GM12878 (cell line): ENCODE data around the gene UBAC2. TPM values are rescaled to one million over a fixed set of nuclear protein-coding genes. Genes with fewer than 3 reads are reported as not detected.

Experiments
- ATF7 ChIP-seq: fragments of 450-650 bp; IDR thresholded peaks from 2 replicates; pipeline ENCODE4 v1.6.1; 2016; ENCODE audit warnings: low read depth, mild to moderate bottlenecking
- BCL3 ChIP-seq: IDR thresholded peaks from 2 replicates; pipeline ENCODE4 v1.6.1; 2011; ENCODE audit warnings: borderline replicate concordance, low read depth, mild to moderate bottlenecking, moderate library complexity, low read length; ENCODE audit not compliant: insufficient read depth, poor library complexity, severe bottlenecking
- CBFB ChIP-seq: IDR thresholded peaks from 2 replicates; pipeline ENCODE4 v1.6.1; 2016; ENCODE audit warnings: antibody characterized with exemption, low read depth
- CHD2 ChIP-seq: IDR thresholded peaks from 2 replicates; pipeline ENCODE4 v1.6.1; 2011; ENCODE audit warnings: low read depth, low read length, improper control_type of control experiment, borderline replicate concordance
- CREM ChIP-seq: IDR thresholded peaks from 2 replicates; pipeline ENCODE4 v1.6.1; 2014; ENCODE audit warnings: antibody characterized with exemption, low read depth
- EED ChIP-seq: sonication (generic); IDR thresholded peaks from 2 replicates; pipeline ENCODE4 v1.6.1; 2016; ENCODE audit warnings: antibody characterized with exemption, low read depth
- EP300 ChIP-seq, 2 experiments: fragments of 150-350 bp in 1 of 2; IDR thresholded peaks; 2 replicates each; pipeline ENCODE4 v1.6.1; 2011 to 2012; ENCODE audit warnings: low read depth in 2 of 2, low read length in 2 of 2, borderline replicate concordance in 1 of 2, improper control_type of control experiment in 1 of 2, inconsistent platforms in 1 of 2; ENCODE audit not compliant: control insufficient read depth in 1 of 2
- ETV6 ChIP-seq, 2 experiments: fragments of 450-650 bp in 1 of 2; IDR thresholded peaks in 1 of 2; conservative IDR thresholded peaks in 1 of 2; 2 replicates each; pipeline ENCODE4 v1.6.1; 2014; ENCODE audit warnings: antibody characterized with exemption in 1 of 2, borderline replicate concordance in 1 of 2, low read depth in 1 of 2, mild to moderate bottlenecking in 1 of 2, moderate library complexity in 1 of 2
- IKZF1 ChIP-seq: fragments of 450-650 bp; conservative IDR thresholded peaks from 2 replicates; pipeline ENCODE4 v1.6.1; 2017; ENCODE audit warnings: antibody characterized with exemption, mild to moderate bottlenecking
- IRF4 ChIP-seq: IDR thresholded peaks from 2 replicates; pipeline ENCODE4 v1.6.1; 2011; ENCODE audit warnings: low read depth, low read length
- JUNB ChIP-seq: IDR thresholded peaks from 2 replicates; pipeline ENCODE4 v1.6.1; 2016; ENCODE audit warnings: antibody characterized with exemption, mild to moderate bottlenecking
- MEF2B ChIP-seq: fragments of 450-650 bp; IDR thresholded peaks from 2 replicates; pipeline ENCODE4 v1.6.1; 2018; ENCODE audit warnings: mild to moderate bottlenecking, moderate library complexity; ENCODE audit not compliant: partially characterized antibody, poor library complexity, severe bottlenecking
- NFIC ChIP-seq: IDR thresholded peaks from 2 replicates; pipeline ENCODE4 v1.6.1; 2012; ENCODE audit warnings: low read depth, mild to moderate bottlenecking, inconsistent platforms, low read length, moderate library complexity
- NR2F1 ChIP-seq: fragments of 450-650 bp; conservative IDR thresholded peaks from 2 replicates; pipeline ENCODE4 v1.6.1; 2017; ENCODE audit warnings: mild to moderate bottlenecking
- PAX5 ChIP-seq: IDR thresholded peaks from 2 replicates; pipeline ENCODE4 v1.6.1; 2011; ENCODE audit warnings: low read depth, low read length, borderline replicate concordance
- RELB ChIP-seq: fragments of 450-650 bp; IDR thresholded peaks from 2 replicates; pipeline ENCODE4 v1.6.1; 2017; ENCODE audit warnings: low read depth, mild to moderate bottlenecking, moderate library complexity
- RUNX3 ChIP-seq: IDR thresholded peaks from 2 replicates; pipeline ENCODE4 v1.6.1; 2012; ENCODE audit warnings: low read length, inconsistent platforms
- TCF3 ChIP-seq: IDR thresholded peaks from 2 replicates; pipeline ENCODE4 v1.6.1; 2012; ENCODE audit warnings: low read depth, mild to moderate bottlenecking, low read length, borderline replicate concordance; ENCODE audit not compliant: insufficient read depth
- ZBED1 ChIP-seq: IDR thresholded peaks from 2 replicates; pipeline ENCODE4 v1.6.1; 2016; ENCODE audit warnings: borderline replicate concordance
- ZBTB4 ChIP-seq: fragments of 450-650 bp; formaldehyde crosslinking; IDR thresholded peaks from 2 replicates; pipeline ENCODE4 v1.4.0; 2022; ENCODE audit warnings: mild to moderate bottlenecking, moderate library complexity
- ZNF274 ChIP-seq: IDR thresholded peaks from one replicate; pipeline ENCODE4 v1.8.0; 2011; ENCODE audit not compliant: insufficient read length, insufficient read depth
- polyA plus RNA-seq, 11 experiments: library from polyadenylated mRNA; depleted of rRNA in 4 of 11; unstranded in 6 of 11; stranded (reverse) in 5 of 11; fragments of >200 nt; fragmentation: Nextera tagmentation in 4 of 11; fragmentation: Illumina TruSeq in 1 of 11; extraction: Ambion mirVana in 4 of 11; extraction: Trizol in 1 of 11; gene quantifications; 1 replicate in 1 of 11; 2 replicates in 10 of 11; pipeline versions ENCODE4 v1.2.1 to v1.2.3, GENCODE V29; 2011 to 2016; ENCODE audit warnings: inconsistent platforms in 2 of 11, missing spikeins in 2 of 11, low read depth in 1 of 11
- total RNA-seq, 4 experiments: library from RNA; depleted of rRNA in 3 of 4; stranded (reverse); fragments of >200 nt in 3 of 4; fragmentation: Illumina TruSeq in 1 of 4; extraction: Trizol in 1 of 4; gene quantifications; 2 replicates each; pipeline versions ENCODE4 v1.2.1 to v1.2.3, GENCODE V29; 2013 to 2021

UBAC2 gene
- total and polyA plus RNA-seq, 10 of the 15 experiments (the other 5 are each of a cell fraction or from before 2014, with no cell fraction given), result 3.0 to 54.6 (median 17.4) TPM

- peak; percentile 74 for TF ChIP-seq IKZF1
- 0 out of 2 replicates have a peak, but pooled peaks have one; percentile 28 for TF ChIP-seq RELB
- TF ChIP-seq BCL3, result peak; percentile 76
- TF ChIP-seq MEF2B, result peak; percentile 66
- TF ChIP-seq ZNF274, result no peak
- peak; percentile 43; the same call in 1 of the 2 replicates for TF ChIP-seq CREM
- TF ChIP-seq ETV6 (conservative IDR thresholded peaks at IDR 0.05 in 1 of 2, IDR thresholded peaks at IDR 0.05 in 1 of 2; ENCODE audit: borderline replicate concordance in 1 of 2, low read depth in 1 of 2), result peak in 1 of 2 experiments; percentile 40; a peak in 1 of 4 replicates
- peak; percentile 66; the same call in 1 of the 2 replicates for TF ChIP-seq NFIC
- TF ChIP-seq CHD2, result no peak
- TF ChIP-seq RUNX3, result peak; percentile 97
- peak; percentile 67; the same call in 1 of the 2 replicates for TF ChIP-seq CBFB
- TF ChIP-seq EP300 (IDR thresholded peaks at IDR 0.05; ENCODE audit: borderline replicate concordance in 1 of 2, control insufficient read depth in 1 of 2, low read depth in 2 of 2, low read length in 2 of 2), result peak; percentile 39 to 52; a peak in 2 of 4 replicates
- TF ChIP-seq TCF3, result peak; percentile 78; the same call in 1 of the 2 replicates
- 0 out of 2 replicates have a peak, but pooled peaks have one; percentile 9 for TF ChIP-seq JUNB
- 0 out of 2 replicates have a peak, but pooled peaks have one; percentile 20 for TF ChIP-seq IRF4
- TF ChIP-seq ZBTB4 (CRISPR knock-in tag), result no peak
- TF ChIP-seq ATF7, result peak; percentile 65; the same call in 1 of the 2 replicates
- peak; percentile 71; the same call in 1 of the 2 replicates for TF ChIP-seq PAX5
- TF ChIP-seq NR2F1, result peak; percentile 87
- peak; percentile 68 for TF ChIP-seq EED
- TF ChIP-seq ZBED1, result peak; percentile 76; the same call in 1 of the 2 replicates
Measured at GRCh38 chr13:99331881-99332293, 131.2 kb downstream of the UBAC2 start (continued).
